ENCODE data around the gene LYAR. TPM values are rescaled to one million over a fixed set of nuclear protein-coding genes. Genes with fewer than 3 reads are reported as not detected.

Gene LYAR
- polyA plus RNA-seq, 4 donors: 4.5 to 19.7 (median 11.1) TPM

DNA sequence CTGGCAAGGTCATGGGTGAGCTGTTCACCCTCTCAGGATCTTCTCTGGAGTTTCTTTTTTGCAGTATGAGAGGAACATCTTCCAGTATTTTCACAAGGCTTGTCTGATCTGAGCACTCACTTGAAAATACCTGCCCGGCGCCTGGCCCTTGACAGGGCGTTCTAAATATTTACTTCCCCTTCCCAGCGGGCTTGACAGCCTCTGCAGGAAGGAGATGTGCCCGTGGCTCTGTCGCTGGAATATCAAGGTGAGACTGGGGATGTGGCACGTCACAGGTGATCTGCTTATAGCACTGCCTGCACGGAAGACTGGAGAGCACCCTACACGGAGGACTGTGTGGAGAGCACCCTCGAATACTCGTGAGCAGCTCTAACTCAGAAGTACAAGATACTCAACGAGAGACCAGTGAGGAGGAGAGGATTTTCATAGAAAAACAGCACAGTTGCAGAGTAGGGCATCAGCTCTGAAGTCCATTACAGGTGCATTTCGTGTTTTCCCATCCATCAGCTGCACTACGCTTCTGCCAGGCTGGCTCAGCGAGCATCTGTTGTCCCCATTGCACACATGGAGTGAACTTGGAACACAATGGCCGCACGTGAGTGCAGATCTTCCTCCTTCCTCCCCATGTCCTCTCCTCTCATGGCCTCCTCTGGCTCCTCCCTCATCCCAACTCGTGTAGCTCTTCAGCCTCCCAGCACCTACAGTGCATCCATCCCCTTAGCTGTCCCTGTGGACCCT is 32.2 kb upstream of the LYAR start:
- Histone ChIP-seq H3K9me3 (ENCODE audit: control insufficient read depth in 2 of 2, insufficient read depth in 1 of 2, low read depth in 1 of 2, low read length in 1 of 2) (no peaks in the 10 kb centered on the region), H3K27ac (ENCODE audit: low read depth in 1 of 3, low read length in 2 of 3) (no peak overlapping the region), H3K4me3 (ENCODE audit: low read depth in 1 of 3, low read length in 3 of 3) (no peak overlapping the region), H3K36me3 (ENCODE audit: control insufficient read depth in 3 of 3, insufficient read depth in 2 of 3, low read depth in 1 of 3, low read length in 3 of 3) (peaks cover 3 to 31% (median 5%) of the 10 kb centered on the region in 3 donors), H3K4me1 (ENCODE audit: control insufficient read depth in 3 of 3, insufficient read depth in 2 of 3, low read depth in 1 of 3, low read length in 2 of 3) (no peaks in the 10 kb centered on the region), H3K27me3 (ENCODE audit: control insufficient read depth in 3 of 3, insufficient read depth in 3 of 3, low read length in 3 of 3) (no peaks in the 10 kb centered on the region)
- WGBS, 3 donors: 85 to 90% (median 88%) methylated on average over 18 of the region's 18 CpGs
- DNase-seq (no peak), FAIRE-seq (no peak)

- DNase-seq (no peak), FAIRE-seq (no peak)
- no peak overlapping the region for H3K27ac ChIP-seq (ENCODE audit: low read depth in 1 of 3, low read length in 2 of 3)
- WGBS, 3 donors: 94 to 96% (median 95%) methylated on average over 26 of the region's 26 CpGs
- H3K4me3 ChIP-seq (ENCODE audit: low read depth in 1 of 3, low read length in 3 of 3): no peak overlapping the region
- no peaks in the 10 kb centered on the region for H3K9me3 ChIP-seq (ENCODE audit: control insufficient read depth in 2 of 2, insufficient read depth in 1 of 2, low read depth in 1 of 2, low read length in 1 of 2)
- peaks cover 5 to 33% (median 7%) of the 10 kb centered on the region in 3 donors for H3K36me3 ChIP-seq (ENCODE audit: control insufficient read depth in 3 of 3, insufficient read depth in 2 of 3, low read depth in 1 of 3, low read length in 3 of 3)
- no peaks in the 10 kb centered on the region for H3K4me1 ChIP-seq (ENCODE audit: control insufficient read depth in 3 of 3, insufficient read depth in 2 of 3, low read depth in 1 of 3, low read length in 2 of 3)
- H3K27me3 ChIP-seq (ENCODE audit: control insufficient read depth in 3 of 3, insufficient read depth in 3 of 3, low read length in 3 of 3): no peaks in the 10 kb centered on the region
Measured at GRCh38 chr4:4320951-4321714, 31.2 kb upstream of the LYAR start.

GRCh38 chr4:4320528-4320927 is 30.6 kb upstream of the LYAR start:
- Histone ChIP-seq H3K9me3 (ENCODE audit: control insufficient read depth in 2 of 2, insufficient read depth in 1 of 2, low read depth in 1 of 2, low read length in 1 of 2) (no peaks in the 10 kb centered on the region), H3K4me1 (ENCODE audit: control insufficient read depth in 3 of 3, insufficient read depth in 2 of 3, low read depth in 1 of 3, low read length in 2 of 3) (no peaks in the 10 kb centered on the region), H3K27ac (ENCODE audit: low read depth in 1 of 3, low read length in 2 of 3) (no peak overlapping the region), H3K36me3 (ENCODE audit: control insufficient read depth in 3 of 3, insufficient read depth in 2 of 3, low read depth in 1 of 3, low read length in 3 of 3) (peaks cover 7 to 37% (median 7%) of the 10 kb centered on the region in 3 donors), H3K4me3 (ENCODE audit: low read depth in 1 of 3, low read length in 3 of 3) (no peak overlapping the region), H3K27me3 (ENCODE audit: control insufficient read depth in 3 of 3, insufficient read depth in 3 of 3, low read length in 3 of 3) (no peaks in the 10 kb centered on the region)
- WGBS, 3 donors: 96 to 99% (median 98%) methylated on average over 15 of the region's 15 CpGs
- DNase-seq: no peak
- FAIRE-seq: no peak

DNA sequence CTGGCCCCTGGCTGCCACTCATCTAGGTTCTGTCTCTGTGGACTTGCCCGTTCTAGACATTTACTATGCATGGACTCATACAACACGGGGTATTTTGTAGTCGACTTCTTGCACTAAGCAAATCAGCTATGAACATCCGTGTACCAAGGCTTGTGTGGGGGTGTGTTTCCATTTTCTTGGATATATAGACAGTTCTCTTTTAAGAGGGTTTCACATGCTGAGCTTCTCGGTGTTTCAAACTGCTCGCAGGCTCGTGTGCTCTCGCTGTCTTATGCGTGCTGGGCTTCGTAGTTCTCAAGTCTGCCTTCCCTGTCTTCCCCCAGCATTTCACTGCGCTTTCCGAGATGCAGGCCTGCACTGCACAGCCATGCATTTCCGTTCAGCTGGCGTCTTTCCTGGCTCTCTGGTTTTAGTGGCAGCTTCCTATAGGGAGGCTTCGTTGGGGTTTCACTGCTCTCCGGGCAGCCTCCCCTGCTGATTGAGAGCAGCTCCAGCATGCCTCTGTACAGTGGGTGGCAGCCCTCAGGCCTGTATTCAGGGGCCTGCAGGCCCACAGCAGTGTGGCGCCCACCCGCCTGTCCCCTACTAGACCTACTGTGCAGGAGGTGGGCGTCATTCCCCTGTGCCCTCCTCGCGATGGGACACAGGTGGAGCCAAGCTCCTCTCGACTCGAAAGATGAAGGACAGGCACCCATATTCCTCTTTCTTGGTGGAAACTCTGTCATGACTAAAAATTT is 27.7 kb upstream of the LYAR start:
- H3K27me3 ChIP-seq (ENCODE audit: control insufficient read depth in 3 of 3, insufficient read depth in 3 of 3, low read length in 3 of 3): no peaks in the 10 kb centered on the region
- FAIRE-seq (no peak), DNase-seq (no peak)
- H3K4me1 ChIP-seq (ENCODE audit: control insufficient read depth in 3 of 3, insufficient read depth in 2 of 3, low read depth in 1 of 3, low read length in 2 of 3): no peaks in the 10 kb centered on the region
- no peak overlapping the region for H3K4me3 ChIP-seq (ENCODE audit: low read depth in 1 of 3, low read length in 3 of 3)
- WGBS, 3 donors: 88 to 97% (median 92%) methylated on average over 22 to 23 of the region's 23 CpGs
- H3K27ac ChIP-seq (ENCODE audit: low read depth in 1 of 3, low read length in 2 of 3): no peak overlapping the region
- H3K9me3 ChIP-seq (ENCODE audit: control insufficient read depth in 2 of 2, insufficient read depth in 1 of 2, low read depth in 1 of 2, low read length in 1 of 2): no peaks in the 10 kb centered on the region
- peaks cover 7 to 52% (median 9%) of the 10 kb centered on the region in 3 donors for H3K36me3 ChIP-seq (ENCODE audit: control insufficient read depth in 3 of 3, insufficient read depth in 2 of 3, low read depth in 1 of 3, low read length in 3 of 3)

- DNase-seq (no peak), FAIRE-seq (no peak)
- Histone ChIP-seq H3K36me3 (ENCODE audit: control insufficient read depth in 3 of 3, insufficient read depth in 2 of 3, low read depth in 1 of 3, low read length in 3 of 3) (peaks cover 4 to 41% (median 7%) of the 10 kb centered on the region in 3 donors), H3K9me3 (ENCODE audit: control insufficient read depth in 2 of 2, insufficient read depth in 1 of 2, low read depth in 1 of 2, low read length in 1 of 2) (no peaks in the 10 kb centered on the region), H3K4me1 (ENCODE audit: control insufficient read depth in 3 of 3, insufficient read depth in 2 of 3, low read depth in 1 of 3, low read length in 2 of 3) (no peaks in the 10 kb centered on the region), H3K4me3 (ENCODE audit: low read depth in 1 of 3, low read length in 3 of 3) (no peak overlapping the region), H3K27ac (ENCODE audit: low read depth in 1 of 3, low read length in 2 of 3) (no peak overlapping the region), H3K27me3 (ENCODE audit: control insufficient read depth in 3 of 3, insufficient read depth in 3 of 3, low read length in 3 of 3) (no peaks in the 10 kb centered on the region)
- WGBS, 3 donors: 93 to 95% (median 94%) methylated on average over 13 of the region's 13 CpGs
Measured at GRCh38 chr4:4316150-4316495, 26.2 kb upstream of the LYAR start.

- 87 to 89% (median 87%) methylated on average over 12 of the region's 12 CpGs for WGBS, 3 donors
- peaks cover 4 to 36% (median 7%) of the 10 kb centered on the region in 3 donors for H3K36me3 ChIP-seq (ENCODE audit: control insufficient read depth in 3 of 3, insufficient read depth in 2 of 3, low read depth in 1 of 3, low read length in 3 of 3)
Measured at GRCh38 chr4:4315461-4316149, 25.7 kb upstream of the LYAR start.

GRCh38 chr4:4311193-4311592 is 21.2 kb upstream of the LYAR start:
- no peaks in the 10 kb centered on the region for H3K9me3 ChIP-seq (ENCODE audit: control insufficient read depth in 2 of 2, insufficient read depth in 1 of 2, low read depth in 1 of 2, low read length in 1 of 2)
- 80 to 94% (median 91%) methylated on average over 4 of the region's 4 CpGs for WGBS, 3 donors

More at GRCh38 chr4:4315461-4316149, 25.7 kb upstream of the LYAR start:
- Histone ChIP-seq H3K4me3 (ENCODE audit: low read depth in 1 of 3, low read length in 3 of 3) (no peak overlapping the region), H3K4me1 (ENCODE audit: control insufficient read depth in 3 of 3, insufficient read depth in 2 of 3, low read depth in 1 of 3, low read length in 2 of 3) (no peaks in the 10 kb centered on the region), H3K27ac (ENCODE audit: low read depth in 1 of 3, low read length in 2 of 3) (no peak overlapping the region), H3K27me3 (ENCODE audit: control insufficient read depth in 3 of 3, insufficient read depth in 3 of 3, low read length in 3 of 3) (no peaks in the 10 kb centered on the region), H3K9me3 (ENCODE audit: control insufficient read depth in 2 of 2, insufficient read depth in 1 of 2, low read depth in 1 of 2, low read length in 1 of 2) (no peaks in the 10 kb centered on the region)
- FAIRE-seq (no peak), DNase-seq (no peak)

More at GRCh38 chr4:4311193-4311592, 21.2 kb upstream of the LYAR start:
- H3K36me3 ChIP-seq (ENCODE audit: control insufficient read depth in 3 of 3, insufficient read depth in 2 of 3, low read depth in 1 of 3, low read length in 3 of 3): peaks cover 3 to 39% (median 4%) of the 10 kb centered on the region in 3 donors
- H3K27ac ChIP-seq (ENCODE audit: low read depth in 1 of 3, low read length in 2 of 3): no peak overlapping the region
- H3K4me1 ChIP-seq (ENCODE audit: control insufficient read depth in 3 of 3, insufficient read depth in 2 of 3, low read depth in 1 of 3, low read length in 2 of 3): no peaks in the 10 kb centered on the region
- DNase-seq: no peak
- no peak overlapping the region for H3K4me3 ChIP-seq (ENCODE audit: low read depth in 1 of 3, low read length in 3 of 3)
- no peak for FAIRE-seq
- H3K27me3 ChIP-seq (ENCODE audit: control insufficient read depth in 3 of 3, insufficient read depth in 3 of 3, low read length in 3 of 3): no peaks in the 10 kb centered on the region

Data from small intestine (tissue), 7 donors.